Osteocyte (in vitro differentiated cells): Measurements from ENCODE around the gene RTP5. TPM values are rescaled to one million over a fixed set of nuclear protein-coding genes. Genes with fewer than 3 reads are reported as not detected.
"Not testable (repeated sequence)": the region's sequence is repeated elsewhere in the genome, so short reads cannot be mapped to it uniquely, and the experiment has no call there.

Experiments
- DNase-seq: peaks from one replicate; pipeline ENCODE4 v3.0.0; 2021; ENCODE audit warnings: mixed read lengths; ENCODE audit not compliant: unreplicated experiment; ENCODE audit errors: extremely low spot score
- H3K27ac Mint-ChIP-seq: one replicate; pipeline ENCODE4 v1.8.0; 2021; ENCODE audit warnings: mild to moderate bottlenecking, mixed read lengths; ENCODE audit not compliant: unreplicated experiment
- H3K27me3 Mint-ChIP-seq: one replicate; pipeline ENCODE4 v1.8.0; 2021; ENCODE audit warnings: mixed read lengths; ENCODE audit not compliant: unreplicated experiment
- H3K36me3 Mint-ChIP-seq: one replicate; pipeline ENCODE4 v1.8.0; 2021; ENCODE audit warnings: mixed read lengths; ENCODE audit not compliant: unreplicated experiment
- H3K4me1 Mint-ChIP-seq: one replicate; pipeline ENCODE4 v1.8.0; 2021; ENCODE audit warnings: mixed read lengths; ENCODE audit not compliant: unreplicated experiment
- H3K4me3 Mint-ChIP-seq: one replicate; pipeline ENCODE4 v1.8.0; 2021; ENCODE audit warnings: mild to moderate bottlenecking, moderate library complexity, mixed read lengths; ENCODE audit not compliant: unreplicated experiment
- H3K9me3 Mint-ChIP-seq: one replicate; pipeline ENCODE4 v1.8.0; 2021; ENCODE audit warnings: mixed read lengths; ENCODE audit not compliant: unreplicated experiment
- long read RNA-seq: library from polyadenylated mRNA; unstranded; transcript quantifications from one replicate; pipeline ENCODE4 v2.0.0, GENCODE V29; 2021
- total RNA-seq: library from RNA; stranded (reverse); gene quantifications from 2 replicates; pipeline ENCODE4 v1.2.1, GENCODE V29; 2021
- TF ChIP-seq, protein P1 (sequence below): fragments of 200-600 bp; sonication (generic); IDR thresholded peaks from 2 replicates; pipeline ENCODE4 v1.5.0; 2021; ENCODE audit warnings: antibody characterized with exemption, mild to moderate bottlenecking, moderate library complexity

RTP5 gene
- not detected in 2 replicates for total RNA-seq
- long read RNA-seq, result 0 reads

GRCh38 chr2:241869087-241869961, at the start of gene RTP5:
Gene RTP5 (plus strand): TSS chr2:241869729. CDS start chr2:241869757, 28 bp downstream.
- peaks cover 6% of the 10 kb centered on the region for H3K27me3 Mint-ChIP-seq
- H3K27ac Mint-ChIP-seq, result no peak within 1 kb of the TSS
- TF ChIP-seq, protein P1, sequence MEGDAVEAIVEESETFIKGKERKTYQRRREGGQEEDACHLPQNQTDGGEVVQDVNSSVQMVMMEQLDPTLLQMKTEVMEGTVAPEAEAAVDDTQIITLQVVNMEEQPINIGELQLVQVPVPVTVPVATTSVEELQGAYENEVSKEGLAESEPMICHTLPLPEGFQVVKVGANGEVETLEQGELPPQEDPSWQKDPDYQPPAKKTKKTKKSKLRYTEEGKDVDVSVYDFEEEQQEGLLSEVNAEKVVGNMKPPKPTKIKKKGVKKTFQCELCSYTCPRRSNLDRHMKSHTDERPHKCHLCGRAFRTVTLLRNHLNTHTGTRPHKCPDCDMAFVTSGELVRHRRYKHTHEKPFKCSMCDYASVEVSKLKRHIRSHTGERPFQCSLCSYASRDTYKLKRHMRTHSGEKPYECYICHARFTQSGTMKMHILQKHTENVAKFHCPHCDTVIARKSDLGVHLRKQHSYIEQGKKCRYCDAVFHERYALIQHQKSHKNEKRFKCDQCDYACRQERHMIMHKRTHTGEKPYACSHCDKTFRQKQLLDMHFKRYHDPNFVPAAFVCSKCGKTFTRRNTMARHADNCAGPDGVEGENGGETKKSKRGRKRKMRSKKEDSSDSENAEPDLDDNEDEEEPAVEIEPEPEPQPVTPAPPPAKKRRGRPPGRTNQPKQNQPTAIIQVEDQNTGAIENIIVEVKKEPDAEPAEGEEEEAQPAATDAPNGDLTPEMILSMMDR, result no peak
- no peaks in the 10 kb centered on the region for H3K4me1 Mint-ChIP-seq
- DNase-seq, result no peak
- no peaks in the 10 kb centered on the region for H3K36me3 Mint-ChIP-seq
- no peak within 1 kb of the TSS for H3K4me3 Mint-ChIP-seq
- H3K9me3 Mint-ChIP-seq, result no peaks in the 10 kb centered on the region

- not testable (repeated sequence) for H3K27ac Mint-ChIP-seq, H3K4me3 Mint-ChIP-seq, H3K9me3 Mint-ChIP-seq, H3K27me3 Mint-ChIP-seq, DNase-seq, H3K36me3 Mint-ChIP-seq, H3K4me1 Mint-ChIP-seq
These were observed 49.4 kb upstream of the RTP5 start for GRCh38 chr2:241819947-241820624.

GRCh38 chr2:241820625-241821384, 48.7 kb upstream of the RTP5 start:
- Mint-ChIP-seq H3K9me3 (no peaks in the 10 kb centered on the region), H3K27ac (no peak overlapping the region), H3K4me3 (no peak overlapping the region), H3K36me3 (no peaks in the 10 kb centered on the region), H3K27me3 (no peaks in the 10 kb centered on the region), H3K4me1 (no peaks in the 10 kb centered on the region)
- TF ChIP-seq, protein P1, result no peak
- no peak for DNase-seq

- no peak overlapping the region for H3K4me3 Mint-ChIP-seq
- no peak overlapping the region for H3K27ac Mint-ChIP-seq
- no peak for DNase-seq
- TF ChIP-seq, protein P1, result no peak
- H3K27me3 Mint-ChIP-seq, result no peaks in the 10 kb centered on the region
- H3K9me3 Mint-ChIP-seq, result no peaks in the 10 kb centered on the region
- no peaks in the 10 kb centered on the region for H3K36me3 Mint-ChIP-seq
- H3K4me1 Mint-ChIP-seq, result no peaks in the 10 kb centered on the region
These were observed 47.9 kb upstream of the RTP5 start for GRCh38 chr2:241821460-241822263.

GRCh38 chr2:241822264-241822623, 47.3 kb upstream of the RTP5 start:
- Mint-ChIP-seq H3K27me3 (no peaks in the 10 kb centered on the region), H3K27ac (no peak overlapping the region), H3K4me3 (no peak overlapping the region), H3K9me3 (peaks cover 3% of the 10 kb centered on the region), H3K4me1 (no peaks in the 10 kb centered on the region), H3K36me3 (no peaks in the 10 kb centered on the region)
- DNase-seq, result no peak
- TF ChIP-seq, protein P1, result no peak

DNA sequence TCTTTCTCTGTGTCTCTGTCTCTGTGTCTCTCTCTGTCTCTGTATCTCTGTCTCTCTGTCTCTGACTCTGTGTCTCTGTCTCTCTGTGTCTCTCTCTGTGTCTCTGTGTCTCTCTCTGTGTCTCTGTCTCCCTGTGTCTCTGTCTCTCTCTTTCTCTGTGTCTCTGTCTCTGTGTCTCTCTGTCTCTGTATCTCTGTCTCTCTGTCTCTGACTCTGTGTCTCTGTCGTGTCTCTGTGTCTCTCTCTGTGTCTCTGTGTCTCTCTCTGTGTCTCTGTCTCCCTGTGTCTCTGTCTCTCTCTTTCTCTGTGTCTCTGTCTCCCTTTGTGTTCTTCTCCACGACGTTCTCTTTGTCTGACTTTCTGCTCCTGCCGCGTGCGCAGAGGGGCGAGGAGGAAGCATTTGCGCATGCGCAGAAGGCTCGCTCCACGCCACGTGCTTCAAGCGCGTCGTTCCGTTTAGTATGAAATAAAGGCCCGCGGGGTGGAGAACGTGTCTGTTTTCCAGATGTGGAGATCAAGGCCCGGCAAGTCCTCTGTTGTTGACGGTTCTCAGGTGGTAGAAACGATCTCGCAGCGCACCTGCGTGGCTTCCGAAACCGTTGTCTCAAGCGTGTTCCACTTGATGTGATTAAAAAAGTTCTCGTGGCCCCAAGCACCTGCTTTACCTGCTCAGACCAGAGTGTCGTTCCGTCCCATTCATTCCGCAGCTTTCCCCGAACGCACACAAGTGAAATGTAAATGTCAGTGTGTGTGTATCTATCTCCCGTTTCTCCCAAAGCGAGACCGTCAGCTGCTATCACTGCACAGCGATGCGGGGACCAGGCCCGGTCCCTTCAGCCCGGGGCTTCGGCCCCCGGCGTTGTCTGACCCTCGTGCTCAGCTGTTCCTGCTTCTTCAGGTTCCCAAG, 45.7 kb upstream of the RTP5 start:
- not testable (repeated sequence) for H3K27me3 Mint-ChIP-seq, H3K4me1 Mint-ChIP-seq, H3K36me3 Mint-ChIP-seq, H3K4me3 Mint-ChIP-seq, H3K27ac Mint-ChIP-seq, DNase-seq
- H3K9me3 Mint-ChIP-seq, result peaks cover 11% of the 10 kb centered on the region
